Parathyroid adenoma (tissue), 2 donors: Measurements from ENCODE around the gene CCL25.

Source experiments
- H2AFZ ChIP-seq: fragments of 300-600 bp; sonication (generic); one replicate; pipeline ENCODE4 v1.7.0; 2017; ENCODE audit warnings: antibody characterized with exemption, mild to moderate bottlenecking
- H3K27ac ChIP-seq: fragments of 300-600 bp; sonication (generic); one replicate; pipeline ENCODE4 v1.7.0; 2017
- H3K27me3 ChIP-seq: fragments of 300-600 bp; sonication (generic); one replicate; pipeline ENCODE4 v1.7.0; 2017; ENCODE audit warnings: low read length; ENCODE audit not compliant: control insufficient read depth, insufficient read depth
- H3K36me3 ChIP-seq: fragments of 300-600 bp; sonication (generic); one replicate; pipeline ENCODE4 v1.7.0; 2017; ENCODE audit warnings: low read length; ENCODE audit not compliant: control insufficient read depth, insufficient read depth
- H3K4me1 ChIP-seq: fragments of 300-600 bp; sonication (generic); one replicate; pipeline ENCODE4 v1.7.0; 2017; ENCODE audit warnings: control low read depth
- H3K4me2 ChIP-seq: fragments of 300-600 bp; sonication (generic); one replicate; pipeline ENCODE4 v1.7.0; 2017; ENCODE audit warnings: low read length
- H3K4me3 ChIP-seq: fragments of 300-600 bp; sonication (generic); one replicate; pipeline ENCODE4 v1.7.0; 2017; ENCODE audit warnings: low read depth, low read length
- H3K79me2 ChIP-seq: fragments of 300-600 bp; sonication (generic); one replicate; pipeline ENCODE4 v1.7.0; 2017; ENCODE audit warnings: control low read depth
- H3K9ac ChIP-seq: fragments of 300-600 bp; sonication (generic); one replicate; pipeline ENCODE4 v1.7.0; 2017; ENCODE audit warnings: mild to moderate bottlenecking
- H3K9me3 ChIP-seq: fragments of 300-600 bp; sonication (generic); one replicate; pipeline ENCODE4 v1.7.0; 2017; ENCODE audit warnings: low read length; ENCODE audit not compliant: control insufficient read depth
- CTCF ChIP-seq: fragments of 300-600 bp; sonication (generic); IDR thresholded peaks from one replicate; pipeline ENCODE4 v1.7.0; 2017; ENCODE audit warnings: antibody characterized with exemption, mild to moderate bottlenecking
- donor health status: primary hyperparathyroidism.

Gene CCL25

DNA sequence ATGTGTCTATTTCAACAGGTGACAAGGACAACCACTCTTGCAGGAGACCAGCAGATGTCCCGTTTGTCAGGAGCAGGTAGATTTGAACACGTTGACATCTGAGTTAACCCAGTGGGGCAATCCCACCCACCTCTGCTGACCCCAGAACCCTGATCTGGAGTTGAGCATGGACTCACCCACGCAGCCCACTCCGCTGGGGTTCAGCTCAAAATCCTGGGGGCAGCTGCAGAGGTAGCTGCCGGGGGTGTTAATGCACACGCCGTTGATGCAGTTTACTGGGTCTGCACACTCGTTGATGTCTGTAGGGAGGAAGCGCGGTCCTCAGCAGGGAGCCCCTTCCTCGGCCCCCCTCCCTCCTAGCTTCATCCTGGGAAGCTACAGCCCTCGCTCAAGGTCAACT, 56.9 kb downstream of the CCL25 start:
- Histone ChIP-seq H3K4me2 (no peak overlapping the region), H3K27ac (no peak overlapping the region), H3K9ac (no peak overlapping the region), H2AFZ (no peak overlapping the region), H3K27me3 (no peaks in the 10 kb centered on the region), H3K4me3 (no peak overlapping the region), H3K4me1 (no peaks in the 10 kb centered on the region), H3K9me3 (no peaks in the 10 kb centered on the region), H3K36me3 (no peaks in the 10 kb centered on the region), H3K79me2 (no peaks in the 10 kb centered on the region)
- TF ChIP-seq CTCF = no peak

DNA sequence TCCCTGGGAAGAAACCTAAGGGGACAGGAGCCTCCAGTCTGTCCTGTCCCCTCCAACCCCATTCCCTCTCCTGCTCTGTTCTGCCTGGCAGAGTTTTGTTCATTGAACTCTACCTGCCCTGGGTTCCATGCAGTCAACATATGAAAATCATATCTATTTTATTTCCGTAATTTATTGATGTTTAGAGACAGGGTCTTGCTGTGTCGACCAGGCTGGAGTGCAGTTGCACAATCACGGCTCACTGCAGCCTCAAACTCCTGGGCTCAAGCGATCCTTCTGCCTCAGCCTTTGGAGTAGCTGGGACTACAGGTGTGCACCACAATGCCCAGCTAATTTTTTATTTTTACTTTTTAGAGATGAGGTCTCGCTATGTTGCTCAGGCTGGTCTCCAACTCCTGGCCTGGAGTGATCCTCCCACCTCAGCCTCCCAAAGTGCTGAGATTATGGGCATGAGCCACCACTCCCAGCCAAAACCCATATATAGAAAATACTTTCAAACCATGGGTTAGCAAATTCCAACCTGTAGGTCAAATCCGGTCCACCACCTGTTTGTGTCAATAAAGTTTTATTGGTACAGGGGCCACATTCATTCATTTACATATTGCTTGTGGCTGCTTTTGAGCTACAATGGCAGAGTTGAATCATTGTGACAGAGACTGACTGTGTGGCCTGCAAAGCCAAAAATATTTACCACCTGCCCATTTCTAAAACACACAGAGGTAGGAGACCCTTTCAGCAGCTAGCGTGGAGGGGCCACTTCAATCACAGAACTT, 57.5 kb downstream of the CCL25 start:
- TF ChIP-seq CTCF = no peak
- no peak overlapping the region for H3K27ac ChIP-seq
- no peak overlapping the region for H3K4me3 ChIP-seq
- no peak overlapping the region for H3K9ac ChIP-seq
- no peaks in the 10 kb centered on the region for H3K79me2 ChIP-seq
- no peaks in the 10 kb centered on the region for H3K9me3 ChIP-seq
- H3K4me1 ChIP-seq = no peaks in the 10 kb centered on the region
- no peak overlapping the region for H3K4me2 ChIP-seq
- H3K36me3 ChIP-seq = no peaks in the 10 kb centered on the region
- no peaks in the 10 kb centered on the region for H3K27me3 ChIP-seq
- H2AFZ ChIP-seq = no peak overlapping the region

DNA sequence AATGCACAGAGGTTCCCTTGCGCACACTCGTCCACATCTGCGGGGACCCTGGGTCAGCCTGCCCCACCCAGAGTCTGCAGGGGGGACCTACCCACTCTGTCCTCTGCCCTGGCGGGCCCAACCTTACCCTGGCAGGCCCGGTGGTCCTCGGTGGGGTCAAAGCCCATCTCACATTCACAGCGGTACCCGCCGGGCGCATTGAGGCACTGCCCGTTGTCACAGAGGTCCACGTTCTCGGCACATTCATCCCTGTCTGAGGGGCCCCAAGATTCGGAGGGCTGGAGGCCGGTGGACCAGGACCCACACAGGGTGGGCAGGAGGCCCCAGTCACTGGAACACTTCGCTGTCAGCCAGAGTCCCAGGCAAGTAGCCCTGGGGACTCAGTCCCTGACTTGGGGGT, 58.4 kb downstream of the CCL25 start:
- Histone ChIP-seq H3K9ac (no peak overlapping the region), H3K4me2 (no peak overlapping the region), H3K4me3 (no peak overlapping the region), H2AFZ (no peak overlapping the region), H3K27me3 (no peaks in the 10 kb centered on the region), H3K79me2 (no peaks in the 10 kb centered on the region), H3K9me3 (no peaks in the 10 kb centered on the region), H3K36me3 (no peaks in the 10 kb centered on the region), H3K4me1 (no peaks in the 10 kb centered on the region), H3K27ac (no peak overlapping the region)
- no peak for TF ChIP-seq CTCF

DNA sequence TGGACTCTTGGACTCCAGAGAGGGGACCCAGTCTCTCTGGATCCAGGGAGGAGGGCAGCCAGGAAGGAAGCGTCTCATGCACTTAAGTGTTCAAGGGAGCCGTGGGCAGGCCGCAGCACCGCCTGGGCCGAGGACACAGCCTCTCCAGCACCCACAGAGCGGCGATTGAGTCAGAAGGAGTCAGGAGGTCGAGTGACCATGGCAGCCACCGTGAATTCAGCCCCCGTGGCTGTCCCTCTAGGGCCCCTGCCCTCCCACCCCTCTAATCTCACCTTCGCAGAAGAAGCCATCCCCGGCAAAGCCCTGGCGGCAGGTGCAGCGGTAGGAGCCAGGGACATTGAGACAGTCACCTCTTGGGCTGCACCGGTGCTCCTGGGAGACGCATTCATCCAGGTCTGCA, 58.8 kb downstream of the CCL25 start:
- no peak overlapping the region for H2AFZ ChIP-seq
- H3K4me1 ChIP-seq = no peaks in the 10 kb centered on the region
- no peaks in the 10 kb centered on the region for H3K9me3 ChIP-seq
- no peak overlapping the region for H3K9ac ChIP-seq
- H3K27me3 ChIP-seq = no peaks in the 10 kb centered on the region
- no peaks in the 10 kb centered on the region for H3K79me2 ChIP-seq
- no peak overlapping the region for H3K4me2 ChIP-seq
- no peaks in the 10 kb centered on the region for H3K36me3 ChIP-seq
- H3K4me3 ChIP-seq = no peak overlapping the region
- no peak for TF ChIP-seq CTCF
- H3K27ac ChIP-seq = no peak overlapping the region
